Mesothelial cell of epicardium (in vitro differentiated cells): Measurements from ENCODE around the gene C2CD5. TPM values are rescaled to one million over a fixed set of nuclear protein-coding genes. Genes with fewer than 3 reads are reported as not detected.

Source experiments
- DNase-seq, 2 experiments: peaks; one replicate each; pipeline ENCODE4 v3.0.0; 2021; ENCODE audit warnings: low spot score in 2 of 2; ENCODE audit not compliant: unreplicated experiment in 2 of 2
- H3K27ac Mint-ChIP-seq: 2 replicates; pipeline ENCODE4 v1.8.0; 2021; ENCODE audit warnings: mixed read lengths
- H3K27me3 Mint-ChIP-seq: 2 replicates; pipeline ENCODE4 v1.8.0; 2021; ENCODE audit warnings: low read depth, mixed read lengths
- H3K36me3 Mint-ChIP-seq: 2 replicates; pipeline ENCODE4 v1.8.0; 2021; ENCODE audit warnings: mixed read lengths
- H3K4me1 Mint-ChIP-seq: 2 replicates; pipeline ENCODE4 v1.8.0; 2021; ENCODE audit warnings: mixed read lengths
- H3K4me3 Mint-ChIP-seq: 2 replicates; pipeline ENCODE4 v1.8.0; 2021; ENCODE audit warnings: mild to moderate bottlenecking, moderate library complexity, mixed read lengths
- H3K9me3 Mint-ChIP-seq: 2 replicates; pipeline ENCODE4 v1.8.0; 2021; ENCODE audit warnings: mixed read lengths
- total RNA-seq: library from RNA; stranded (reverse); gene quantifications from 3 replicates; pipeline ENCODE4 v1.2.1, GENCODE V29; 2021
- TF ChIP-seq, protein P1 (sequence below): fragments of 200-600 bp; sonication (generic); IDR thresholded peaks from one replicate; pipeline ENCODE4 v1.5.0; 2021; ENCODE audit warnings: antibody characterized with exemption; ENCODE audit not compliant: unreplicated experiment

C2CD5 gene
- total RNA-seq, 1 donor from 2014 or later, result 46.0 TPM

DNA sequence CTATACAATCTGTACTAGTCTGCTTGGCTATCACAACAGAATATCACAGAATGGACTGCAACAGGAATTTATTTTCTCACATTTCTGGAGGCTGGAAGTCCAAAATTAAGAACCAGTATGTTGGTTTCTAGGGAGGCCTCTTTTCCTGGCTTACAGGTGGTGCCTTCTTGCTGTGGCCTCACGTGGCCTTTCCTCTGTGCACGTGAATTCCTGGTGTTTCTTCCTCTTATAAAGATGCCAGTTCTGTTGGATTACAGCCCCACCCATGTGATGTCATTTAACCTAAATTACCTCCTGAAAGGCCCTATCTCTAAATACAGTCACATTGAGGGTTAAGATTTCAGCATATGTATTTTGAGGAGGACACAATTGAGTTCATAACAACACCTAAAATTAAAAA lies 32.1 kb upstream of the C2CD5 start:
- Mint-ChIP-seq H3K9me3 (peaks cover 7% of the 10 kb centered on the region), H3K36me3 (no peaks in the 10 kb centered on the region), H3K4me1 (no peaks in the 10 kb centered on the region), H3K27ac (no peak overlapping the region), H3K27me3 (no peaks in the 10 kb centered on the region), H3K4me3 (no peak overlapping the region)
- TF ChIP-seq, protein P1, sequence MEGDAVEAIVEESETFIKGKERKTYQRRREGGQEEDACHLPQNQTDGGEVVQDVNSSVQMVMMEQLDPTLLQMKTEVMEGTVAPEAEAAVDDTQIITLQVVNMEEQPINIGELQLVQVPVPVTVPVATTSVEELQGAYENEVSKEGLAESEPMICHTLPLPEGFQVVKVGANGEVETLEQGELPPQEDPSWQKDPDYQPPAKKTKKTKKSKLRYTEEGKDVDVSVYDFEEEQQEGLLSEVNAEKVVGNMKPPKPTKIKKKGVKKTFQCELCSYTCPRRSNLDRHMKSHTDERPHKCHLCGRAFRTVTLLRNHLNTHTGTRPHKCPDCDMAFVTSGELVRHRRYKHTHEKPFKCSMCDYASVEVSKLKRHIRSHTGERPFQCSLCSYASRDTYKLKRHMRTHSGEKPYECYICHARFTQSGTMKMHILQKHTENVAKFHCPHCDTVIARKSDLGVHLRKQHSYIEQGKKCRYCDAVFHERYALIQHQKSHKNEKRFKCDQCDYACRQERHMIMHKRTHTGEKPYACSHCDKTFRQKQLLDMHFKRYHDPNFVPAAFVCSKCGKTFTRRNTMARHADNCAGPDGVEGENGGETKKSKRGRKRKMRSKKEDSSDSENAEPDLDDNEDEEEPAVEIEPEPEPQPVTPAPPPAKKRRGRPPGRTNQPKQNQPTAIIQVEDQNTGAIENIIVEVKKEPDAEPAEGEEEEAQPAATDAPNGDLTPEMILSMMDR, result no peak
- DNase-seq, result no peak

DNA sequence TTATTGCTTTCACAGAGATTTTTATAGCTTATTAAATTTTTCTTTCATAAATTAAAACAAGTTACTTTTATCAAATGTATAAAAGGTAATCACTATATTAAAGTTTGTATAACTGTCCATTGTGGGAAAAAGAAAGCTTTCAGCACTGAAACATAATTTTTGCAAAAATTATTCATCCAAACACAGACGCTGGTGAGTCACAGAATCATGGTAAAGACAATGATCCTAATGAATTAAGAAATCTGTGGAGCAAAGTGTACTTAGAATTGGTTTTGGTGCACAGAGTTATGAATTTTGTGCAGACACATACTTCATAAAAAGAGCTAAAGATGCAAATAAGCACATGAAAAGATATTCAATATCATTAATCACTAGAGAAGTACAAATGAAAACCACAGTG lies 31.7 kb upstream of the C2CD5 start:
- no peak overlapping the region for H3K4me3 Mint-ChIP-seq
- no peaks in the 10 kb centered on the region for H3K4me1 Mint-ChIP-seq
- H3K27me3 Mint-ChIP-seq, result no peaks in the 10 kb centered on the region
- H3K36me3 Mint-ChIP-seq, result no peaks in the 10 kb centered on the region
- no peak for DNase-seq
- H3K9me3 Mint-ChIP-seq, result peaks cover 7% of the 10 kb centered on the region
- TF ChIP-seq, protein P1, result no peak
- H3K27ac Mint-ChIP-seq, result no peak overlapping the region

DNA sequence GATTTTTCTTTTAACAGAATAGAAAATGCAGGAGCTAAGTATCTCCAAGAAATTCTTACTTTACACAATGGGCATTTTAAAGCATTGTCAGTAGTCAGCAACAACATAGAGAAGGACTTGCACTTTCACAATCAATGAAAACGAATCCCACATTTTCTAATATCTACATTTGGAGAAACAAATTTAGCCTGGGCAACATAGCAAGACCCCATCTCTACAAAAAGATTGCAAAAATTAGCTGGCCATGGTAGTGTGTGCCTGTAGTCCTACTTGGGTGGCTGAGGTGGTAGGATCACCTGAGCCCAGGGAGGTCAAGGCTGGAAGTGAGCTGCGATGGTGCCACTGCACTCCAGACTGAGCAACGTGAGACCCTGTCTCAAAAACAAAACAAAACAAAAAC lies 30.6 kb upstream of the C2CD5 start:
- peaks cover 10% of the 10 kb centered on the region for H3K9me3 Mint-ChIP-seq
- no peaks in the 10 kb centered on the region for H3K27me3 Mint-ChIP-seq
- no peaks in the 10 kb centered on the region for H3K4me1 Mint-ChIP-seq
- no peak for DNase-seq
- no peaks in the 10 kb centered on the region for H3K36me3 Mint-ChIP-seq
- TF ChIP-seq, protein P1, result no peak
- H3K4me3 Mint-ChIP-seq, result no peak overlapping the region
- H3K27ac Mint-ChIP-seq, result no peak overlapping the region

DNA sequence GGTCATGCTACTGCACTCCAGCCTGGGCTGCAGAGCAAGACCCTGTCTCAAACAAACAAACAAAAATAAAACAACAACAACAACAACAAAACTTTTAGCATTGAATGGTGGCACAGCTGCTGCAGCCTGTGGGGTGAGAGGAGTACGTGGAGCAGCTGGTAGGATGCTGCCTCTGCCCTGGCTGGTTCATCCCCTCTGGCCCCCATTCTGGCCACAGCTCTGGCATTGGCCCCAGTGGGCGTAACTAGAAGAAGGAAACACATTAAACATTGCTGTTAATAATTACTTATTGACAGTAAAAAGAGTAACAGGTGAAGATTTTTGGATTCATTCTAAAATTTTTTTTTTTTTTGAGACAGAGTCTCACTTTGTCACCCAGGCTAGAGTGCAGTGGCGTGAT lies 28.8 kb upstream of the C2CD5 start:
- TF ChIP-seq, protein P1, result no peak
- no peak overlapping the region for H3K4me3 Mint-ChIP-seq
- H3K36me3 Mint-ChIP-seq, result no peaks in the 10 kb centered on the region
- no peaks in the 10 kb centered on the region for H3K4me1 Mint-ChIP-seq
- peaks cover 8% of the 10 kb centered on the region for H3K9me3 Mint-ChIP-seq
- H3K27ac Mint-ChIP-seq, result no peak overlapping the region
- DNase-seq, result no peak
- H3K27me3 Mint-ChIP-seq, result no peaks in the 10 kb centered on the region

DNA sequence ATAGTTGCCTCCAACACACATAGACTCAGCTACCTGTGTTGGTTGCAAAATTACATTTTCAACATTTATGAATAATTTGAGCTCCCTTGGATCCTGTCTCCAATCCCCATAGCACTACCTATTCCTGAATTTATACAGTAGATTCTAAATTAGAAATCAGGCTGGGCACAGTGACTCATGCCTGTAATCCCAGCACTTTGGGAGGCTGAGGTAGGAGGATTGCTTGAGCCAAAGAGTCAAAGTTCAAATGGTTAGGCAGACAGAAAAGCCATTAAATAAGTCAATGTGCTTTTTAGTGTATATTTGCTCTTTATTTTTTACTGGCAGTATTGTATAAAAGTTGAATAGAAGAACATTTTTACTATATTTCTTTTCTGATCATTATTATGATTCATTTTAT lies 24.9 kb upstream of the C2CD5 start:
- no peaks in the 10 kb centered on the region for H3K36me3 Mint-ChIP-seq
- TF ChIP-seq, protein P1, result no peak
- peaks cover 3% of the 10 kb centered on the region for H3K9me3 Mint-ChIP-seq
- H3K27me3 Mint-ChIP-seq, result no peaks in the 10 kb centered on the region
- H3K27ac Mint-ChIP-seq, result no peak overlapping the region
- DNase-seq, result no peak
- no peaks in the 10 kb centered on the region for H3K4me1 Mint-ChIP-seq
- no peak overlapping the region for H3K4me3 Mint-ChIP-seq
